T47D (cell line): ENCODE data around the gene PPP2R5C.

Experiments used
- DNase-seq, 2 experiments: peaks; one replicate each; pipeline versions ENCODE4 v3.0.0 to v3.0.0-alpha.2; 2011 to 2012; ENCODE audit warnings: low read depth in 1 of 2, low spot score in 1 of 2
- JUND ChIP-seq: IDR thresholded peaks from 2 replicates; pipeline ENCODE4 v1.6.1; 2012; ENCODE audit warnings: low read depth
- in situ Hi-C: cut with HindIII; loops from 2 replicates; pipeline ENCODE4 v1.10.0; 2016; ENCODE audit warnings: low sequenced_read_pairs, low pct_unique_long_range_greater_than_20kb

The PPP2R5C gene

GRCh38 chr14:101933209-101933608 lies 171.7 kb downstream of the PPP2R5C start:
- in situ Hi-C loops, result no loop called here
- DNase-seq, result no peak
- TF ChIP-seq JUND, result no peak

GRCh38 chr14:101934601-101935150 lies 173.2 kb downstream of the PPP2R5C start:
- in situ Hi-C loops, result no loop called here
- TF ChIP-seq JUND, result no peak
- DNase-seq, result no peak

- in situ Hi-C loops, result no loop called here
- no peak for DNase-seq
- no peak for TF ChIP-seq JUND
Observed at GRCh38 chr14:101937926-101938767, 176.6 kb downstream of the PPP2R5C start.

GRCh38 chr14:101939646-101940170 lies 178.2 kb downstream of the PPP2R5C start:
- no peak for TF ChIP-seq JUND
- no peak for DNase-seq
- in situ Hi-C loops, result no loop called here

GRCh38 chr14:101944451-101944850 lies 182.9 kb downstream of the PPP2R5C start:
- in situ Hi-C loops, result no loop called here
- no peak for DNase-seq
- no peak for TF ChIP-seq JUND

- TF ChIP-seq JUND, result no peak
- in situ Hi-C loops, result no loop called here
- DNase-seq, result no peak
Observed at GRCh38 chr14:101945171-101945570, 183.7 kb downstream of the PPP2R5C start.

- in situ Hi-C loops, result no loop called here
- peak; percentile 11 to 30 for DNase-seq
- TF ChIP-seq JUND, result no peak
Observed at GRCh38 chr14:101947577-101947903, 186.0 kb downstream of the PPP2R5C start.

- no peak for TF ChIP-seq JUND
- in situ Hi-C loops, result no loop called here
- peak; percentile 99 to 100 for DNase-seq
Observed at GRCh38 chr14:101947904-101948665, 186.6 kb downstream of the PPP2R5C start.

- in situ Hi-C loops, result no loop called here
- no peak for TF ChIP-seq JUND
- DNase-seq, result no peak
Observed at GRCh38 chr14:101948666-101949216, 187.2 kb downstream of the PPP2R5C start.

GRCh38 chr14:101950100-101950499 lies 188.6 kb downstream of the PPP2R5C start:
- no peak for DNase-seq
- no peak for TF ChIP-seq JUND
- in situ Hi-C loops, result no loop called here

- TF ChIP-seq JUND, result no peak
- in situ Hi-C loops, result no loop called here
- DNase-seq, result no peak
Observed at GRCh38 chr14:101950516-101951215, 189.2 kb downstream of the PPP2R5C start.

- in situ Hi-C loops, result no loop called here
- TF ChIP-seq JUND, result no peak
- no peak for DNase-seq
Observed at GRCh38 chr14:101953151-101953550, 191.6 kb downstream of the PPP2R5C start.

- no peak for DNase-seq
- in situ Hi-C loops, result no loop called here
- no peak for TF ChIP-seq JUND
Observed at GRCh38 chr14:101954501-101954900, 193.0 kb downstream of the PPP2R5C start.
